SH-SY5Y (cell line): ENCODE results near the gene DUSP6.

Experiments used
- GATA2 ChIP-seq: IDR thresholded peaks from 2 replicates; pipeline ENCODE4 v1.6.1; 2011; ENCODE audit warnings: mild to moderate bottlenecking, low read depth, low read length
- GATA3 ChIP-seq: IDR thresholded peaks from 2 replicates; pipeline ENCODE4 v1.6.1; 2011; ENCODE audit warnings: low read depth, mild to moderate bottlenecking, low read length, moderate library complexity

Gene DUSP6

DNA sequence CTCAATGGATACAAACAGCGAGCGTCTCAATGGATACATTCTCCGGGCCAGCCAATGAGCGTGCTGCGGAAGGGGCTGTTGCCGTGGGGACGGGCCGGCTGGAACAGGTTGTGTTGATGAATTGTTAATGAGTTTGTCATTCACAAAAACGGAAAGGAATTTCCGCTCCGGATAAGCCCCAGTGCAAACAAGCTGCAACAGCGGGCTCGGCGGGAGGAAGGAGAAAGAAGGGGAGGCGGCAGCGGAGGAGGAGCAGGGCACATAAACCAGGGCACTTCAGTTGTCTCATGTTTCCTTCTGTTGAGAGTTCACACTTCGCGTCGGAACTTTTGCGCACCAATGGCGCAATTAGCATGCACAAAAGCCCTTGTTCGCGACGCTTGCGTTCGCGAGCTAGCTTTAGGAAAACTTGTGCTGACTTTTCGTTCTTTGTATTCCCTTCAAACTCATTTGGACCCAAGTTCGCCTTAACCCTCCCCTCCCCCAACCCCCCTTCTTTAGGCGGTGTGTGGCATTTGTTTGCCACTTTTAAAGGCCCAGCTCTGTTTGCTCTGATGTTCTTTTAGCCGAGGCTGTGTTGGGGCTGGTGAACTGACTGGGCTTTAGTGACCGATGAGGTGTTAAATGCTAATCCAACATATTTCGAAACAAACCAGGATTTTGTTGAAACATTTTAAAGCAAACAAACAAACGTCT lies at the start of gene DUSP6:
TSS of gene DUSP6 (minus strand) at position 10 of the 696 bp plus-strand sequence. CDS start 462 bp downstream, outside the sequence.
- TF ChIP-seq GATA3 (no peak), GATA2 (peak; percentile 45; the same call in 1 of the 2 replicates)

DNA sequence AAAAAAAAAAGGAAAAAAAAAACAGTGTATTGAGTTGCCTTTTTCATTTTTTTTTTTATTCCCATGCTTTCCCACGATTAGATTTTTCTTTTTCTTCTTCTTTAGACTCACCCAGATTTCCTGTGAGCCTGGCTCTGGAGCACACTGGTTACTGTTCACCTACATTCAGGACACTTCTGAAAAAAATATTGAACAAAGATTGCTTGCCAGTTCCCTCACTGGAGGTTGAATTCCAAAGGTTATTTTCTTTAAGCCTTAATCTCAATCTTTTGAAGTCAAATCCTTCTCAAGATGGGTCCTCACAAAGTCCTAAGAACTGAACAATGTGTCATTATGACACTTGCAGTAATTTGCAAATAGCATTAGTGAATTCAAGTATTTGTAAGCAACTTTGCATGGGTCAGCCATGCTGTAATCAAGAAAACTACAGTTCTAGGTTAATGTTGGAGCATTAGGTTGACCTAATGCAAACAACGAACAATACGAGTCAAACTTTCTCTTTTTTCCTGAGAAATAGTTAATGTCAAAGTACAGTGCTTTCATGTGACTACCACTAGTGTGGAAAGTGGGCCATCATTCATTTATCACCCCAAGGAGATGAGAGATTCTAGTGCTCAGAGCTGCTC lies 49.2 kb upstream of the DUSP6 start:
- TF ChIP-seq GATA3 (no peak), GATA2 (no peak)

DNA sequence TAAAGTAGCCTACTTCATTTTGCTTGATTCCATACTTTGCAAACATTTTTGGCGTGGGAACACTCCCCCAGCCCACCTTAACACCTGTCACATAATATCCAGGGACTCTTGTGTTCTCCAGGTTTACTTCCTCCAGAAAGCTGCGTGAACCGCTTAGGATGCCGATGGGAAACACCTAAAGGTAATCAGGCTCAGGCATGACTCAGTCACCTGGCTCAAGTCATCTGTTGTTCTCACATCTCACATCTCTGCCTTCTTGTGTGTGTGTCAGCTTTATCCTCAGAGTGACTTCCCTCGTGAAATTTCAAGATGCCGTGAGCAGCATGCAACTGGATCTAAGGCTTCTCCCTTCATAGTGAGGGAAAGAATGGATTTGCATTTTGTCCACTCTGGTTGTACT lies 48.1 kb upstream of the DUSP6 start:
- TF ChIP-seq GATA2: no peak

- no peak for TF ChIP-seq GATA3
- TF ChIP-seq GATA2: no peak
Measured at GRCh38 chr12:89395712-89396111, 43.4 kb upstream of the DUSP6 start.

DNA sequence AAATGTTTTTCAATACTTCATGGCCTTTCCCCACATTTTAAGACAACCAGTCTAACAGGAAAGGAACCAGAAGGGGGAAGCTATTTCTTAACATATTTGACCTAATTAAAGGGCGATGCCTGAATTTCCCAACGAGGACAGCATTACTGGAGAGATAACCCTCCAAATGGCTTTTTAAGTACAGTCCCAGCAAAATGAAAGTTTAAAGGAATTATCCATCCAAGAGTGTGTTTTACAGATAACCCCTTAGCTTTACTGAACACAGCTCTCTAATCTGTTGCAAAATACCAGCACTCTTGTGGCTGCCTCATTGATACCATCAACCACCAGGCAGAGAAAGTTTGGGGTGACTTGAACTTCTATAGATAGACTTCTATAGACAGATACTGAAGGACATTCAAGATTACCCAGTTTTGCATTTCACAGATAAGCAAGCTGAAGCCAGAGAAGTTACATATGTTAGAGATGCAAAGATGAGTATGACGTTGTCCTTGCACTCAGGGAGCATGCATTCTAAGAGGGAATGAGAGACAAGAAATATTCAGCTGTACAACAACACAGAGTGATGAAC lies 41.3 kb upstream of the DUSP6 start:
- no peak for TF ChIP-seq GATA2
- no peak for TF ChIP-seq GATA3

- TF ChIP-seq GATA3: no peak
- TF ChIP-seq GATA2: no peak
Measured at GRCh38 chr12:89392391-89392790, 40.1 kb upstream of the DUSP6 start.

DNA sequence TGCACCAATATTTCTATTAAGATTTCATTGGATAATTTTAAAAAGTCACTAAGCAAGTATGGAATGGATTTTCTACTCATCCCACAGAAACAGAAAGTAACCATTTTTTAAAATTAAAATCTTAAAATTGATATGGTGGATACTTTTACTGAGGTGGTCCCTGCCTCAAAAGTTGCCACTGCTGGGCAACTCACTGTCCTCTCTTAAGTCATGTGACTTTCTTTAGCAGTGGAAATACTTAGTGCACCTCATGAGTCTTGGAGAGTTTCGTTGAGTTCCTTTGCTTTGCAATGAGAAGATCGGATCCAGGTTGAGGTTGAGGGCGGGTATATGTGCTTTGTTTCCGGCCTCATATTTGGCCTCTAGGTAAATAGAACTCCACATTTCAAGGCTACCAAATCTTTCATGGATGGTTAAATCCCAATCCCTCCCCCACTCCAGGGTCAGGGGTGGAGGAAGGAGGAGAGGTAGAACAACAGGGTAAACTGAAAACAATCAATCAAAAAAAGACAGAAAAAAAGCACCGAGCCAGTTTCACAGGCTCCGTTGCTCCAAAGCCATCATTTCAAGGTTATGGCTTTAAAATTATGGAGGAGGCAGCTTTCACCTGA lies 39.5 kb upstream of the DUSP6 start:
- TF ChIP-seq GATA3 (no peak), GATA2 (no peak)

- TF ChIP-seq GATA2 (no peak), GATA3 (no peak)
Measured at GRCh38 chr12:89390802-89391673, 38.7 kb upstream of the DUSP6 start.

GRCh38 chr12:89389755-89390661 lies 37.7 kb upstream of the DUSP6 start:
- TF ChIP-seq GATA3 (no peak), GATA2 (no peak)

GRCh38 chr12:89386138-89386537 lies 33.8 kb upstream of the DUSP6 start:
- no peak for TF ChIP-seq GATA2
- TF ChIP-seq GATA3: no peak

DNA sequence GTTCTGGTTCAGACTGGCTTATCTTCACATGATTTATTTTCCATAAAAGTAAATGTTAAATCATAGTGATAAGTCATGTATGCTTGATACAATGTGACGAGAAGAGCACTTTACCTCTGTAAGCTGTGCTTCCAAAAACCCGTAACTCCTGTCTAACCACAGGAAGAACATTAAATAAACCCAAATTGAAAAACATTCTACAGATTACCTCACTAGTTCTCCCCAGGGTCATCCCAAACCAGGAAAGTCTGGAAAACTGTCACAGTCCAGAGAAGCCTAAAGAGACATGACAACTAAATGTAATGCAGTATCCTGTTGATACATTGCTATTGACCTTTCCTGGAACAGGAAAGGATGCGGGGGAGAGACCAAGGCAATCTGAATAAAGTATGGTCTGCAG lies 32.5 kb upstream of the DUSP6 start:
- TF ChIP-seq GATA3 (no peak), GATA2 (no peak)

DNA sequence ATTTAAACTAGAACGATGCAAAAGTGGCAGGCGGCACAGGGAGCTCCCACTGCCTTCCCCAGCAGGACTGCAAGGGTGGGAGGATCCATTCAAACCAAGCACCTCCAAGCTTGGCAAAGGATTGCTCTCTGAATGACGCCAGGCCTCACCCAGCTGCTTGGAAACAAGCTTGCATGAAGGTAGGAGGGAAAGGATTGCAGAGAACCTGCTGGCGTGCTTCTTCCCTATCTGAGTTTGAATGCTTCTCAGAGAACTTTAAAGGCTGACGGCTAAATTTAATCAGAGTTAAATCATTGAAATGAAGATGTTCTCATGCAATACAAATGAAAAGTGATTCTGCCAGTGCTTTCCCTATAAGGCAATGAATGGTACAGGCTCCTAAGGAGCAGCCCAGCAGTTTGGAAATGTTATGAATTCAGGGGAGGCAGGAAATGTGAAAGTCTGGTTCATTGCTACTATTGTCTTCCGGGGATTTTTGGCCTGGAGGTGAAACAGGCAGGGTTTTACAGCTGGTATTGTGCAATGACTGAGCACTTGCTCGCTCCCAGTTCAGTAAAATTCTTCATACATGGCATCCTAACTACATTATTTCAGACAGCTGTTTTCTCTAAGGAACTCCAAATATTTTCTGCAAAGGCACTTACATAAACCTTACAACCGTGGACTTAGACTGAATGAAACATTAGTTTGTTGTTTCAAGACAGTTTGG lies 31.9 kb upstream of the DUSP6 start:
- TF ChIP-seq GATA3 (no peak), GATA2 (no peak)

DNA sequence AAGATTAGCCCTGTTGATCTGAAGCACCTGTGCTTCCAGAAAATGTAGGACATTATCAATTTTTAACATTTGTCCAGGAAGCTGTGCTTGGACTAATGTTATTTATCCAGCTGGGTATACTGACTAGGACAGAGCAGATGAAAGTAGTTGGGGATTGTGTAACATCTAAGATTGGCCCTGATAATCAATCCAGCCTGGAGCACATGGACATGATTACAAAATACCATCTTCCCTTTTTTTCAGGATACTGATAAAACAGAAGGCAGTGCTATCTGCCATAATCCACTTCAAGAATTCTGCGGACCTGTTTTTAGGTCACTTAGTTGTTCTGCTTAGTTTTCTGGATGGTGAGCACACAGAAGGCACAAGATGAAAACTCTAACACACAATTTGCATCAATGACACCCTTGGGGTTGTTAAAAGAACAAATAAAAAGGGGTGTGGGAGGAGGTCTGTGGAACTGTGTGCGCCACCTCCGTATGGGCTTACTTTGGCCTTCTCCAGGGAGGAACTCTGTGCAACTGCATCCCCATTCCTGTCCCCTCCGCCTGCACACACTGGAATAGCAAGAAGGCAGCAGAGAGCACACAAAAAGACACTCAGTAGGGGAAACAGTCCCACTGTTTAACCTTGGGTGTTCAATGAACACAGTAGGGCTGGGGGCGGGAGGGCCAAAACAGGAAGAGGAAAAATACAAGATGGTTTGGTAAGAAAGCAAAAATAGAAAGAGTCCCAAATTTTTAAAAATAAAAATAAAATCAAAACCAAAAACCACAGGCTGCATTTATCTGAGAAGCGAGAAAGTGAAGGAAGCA lies 31.1 kb upstream of the DUSP6 start:
- TF ChIP-seq GATA2: peak; percentile 88
- peak; percentile 77 for TF ChIP-seq GATA3
